K562 (cell line): ENCODE results near the gene RAP1GDS1.

Source experiments
- ATF1 ChIP-seq, 2 experiments: fragments of 450-650 bp in 1 of 2; IDR thresholded peaks; 2 replicates each; pipeline ENCODE4 v1.6.1; 2016; ENCODE audit warnings: missing compliant biosample characterization in 1 of 2, missing genetic modification characterization in 1 of 2
- CTCF ChIP-seq, 3 experiments: IDR thresholded peaks in 2 of 3; conservative IDR thresholded peaks in 1 of 3; 2 replicates each; pipeline ENCODE4 v1.5.1; 2011 to 2012; ENCODE audit warnings: low read length in 3 of 3, mild to moderate bottlenecking in 3 of 3, control low read depth in 2 of 3, improper control_type of control experiment in 1 of 3, inconsistent platforms in 1 of 3, low read depth in 1 of 3, mixed read lengths in 1 of 3, moderate library complexity in 1 of 3; ENCODE audit not compliant: insufficient read depth in 2 of 3
- EP300 ChIP-seq: IDR thresholded peaks from 2 replicates; pipeline ENCODE4 v1.6.1; 2012; ENCODE audit warnings: low read length, improper control_type of control experiment
- ESRRB ChIP-seq: fragments of 250-450 bp; sonication (Bioruptor Pico); IDR thresholded peaks from 2 replicates; pipeline ENCODE4 v1.5.0; 2020; ENCODE audit warnings: mild to moderate bottlenecking, moderate library complexity, borderline replicate concordance
- EZH2 ChIP-seq: IDR thresholded peaks from 2 replicates; pipeline ENCODE4 v1.6.1; 2012; ENCODE audit warnings: low read depth, mild to moderate bottlenecking, inconsistent platforms, low read length, borderline replicate concordance
- HMG20A ChIP-seq: fragments of 450-650 bp; formaldehyde crosslinking; conservative IDR thresholded peaks from 2 replicates; pipeline ENCODE4 v1.4.0; 2020; ENCODE audit warnings: mild to moderate bottlenecking, mixed read lengths
- JUND ChIP-seq, 2 experiments: IDR thresholded peaks; 2 replicates in 1 of 2; 3 replicates in 1 of 2; pipeline ENCODE4 v1.6.1; 2011; ENCODE audit warnings: borderline replicate concordance in 2 of 2, low read depth in 2 of 2, low read length in 2 of 2, improper control_type of control experiment in 1 of 2, missing biosample characterization in 1 of 2, missing genetic modification characterization in 1 of 2, missing genetic modification reagents in 1 of 2
- KLF1 ChIP-seq: fragments of 450-650 bp; IDR thresholded peaks from 2 replicates; pipeline ENCODE4 v1.6.1; 2016; ENCODE audit warnings: missing genetic modification characterization, missing compliant biosample characterization
- NR2C2 ChIP-seq, 2 experiments: fragments of 200-800 bp in 1 of 2; sonication (Bioruptor generic) in 1 of 2; sonication (generic) in 1 of 2; formaldehyde crosslinking in 1 of 2; IDR thresholded peaks; 2 replicates each; pipeline versions ENCODE4 v1.6.1 to v1.8.0; 2016 to 2022; ENCODE audit warnings: mild to moderate bottlenecking in 1 of 2, missing compliant biosample characterization in 1 of 2, missing genetic modification characterization in 1 of 2, missing genetic modification reagents in 1 of 2
- NRF1 ChIP-seq, 2 experiments: fragments of 450-650 bp; IDR thresholded peaks in 1 of 2; conservative IDR thresholded peaks in 1 of 2; 2 replicates each; pipeline ENCODE4 v1.6.1; 2014; ENCODE audit warnings: mild to moderate bottlenecking in 2 of 2
- POLR2A ChIP-seq: fragments of 450-650 bp; conservative IDR thresholded peaks from 2 replicates; pipeline ENCODE4 v1.6.1; 2016
- SREBF2 ChIP-seq: sonication (generic); formaldehyde crosslinking; IDR thresholded peaks from 2 replicates; pipeline ENCODE4 v1.4.0; 2020; ENCODE audit warnings: mild to moderate bottlenecking, missing genetic modification reagents
- ZBTB33 ChIP-seq: sonication (generic); formaldehyde crosslinking; IDR thresholded peaks from 2 replicates; pipeline ENCODE4 v1.8.1; 2023; ENCODE audit warnings: mild to moderate bottlenecking, missing genetic modification reagents

DNA sequence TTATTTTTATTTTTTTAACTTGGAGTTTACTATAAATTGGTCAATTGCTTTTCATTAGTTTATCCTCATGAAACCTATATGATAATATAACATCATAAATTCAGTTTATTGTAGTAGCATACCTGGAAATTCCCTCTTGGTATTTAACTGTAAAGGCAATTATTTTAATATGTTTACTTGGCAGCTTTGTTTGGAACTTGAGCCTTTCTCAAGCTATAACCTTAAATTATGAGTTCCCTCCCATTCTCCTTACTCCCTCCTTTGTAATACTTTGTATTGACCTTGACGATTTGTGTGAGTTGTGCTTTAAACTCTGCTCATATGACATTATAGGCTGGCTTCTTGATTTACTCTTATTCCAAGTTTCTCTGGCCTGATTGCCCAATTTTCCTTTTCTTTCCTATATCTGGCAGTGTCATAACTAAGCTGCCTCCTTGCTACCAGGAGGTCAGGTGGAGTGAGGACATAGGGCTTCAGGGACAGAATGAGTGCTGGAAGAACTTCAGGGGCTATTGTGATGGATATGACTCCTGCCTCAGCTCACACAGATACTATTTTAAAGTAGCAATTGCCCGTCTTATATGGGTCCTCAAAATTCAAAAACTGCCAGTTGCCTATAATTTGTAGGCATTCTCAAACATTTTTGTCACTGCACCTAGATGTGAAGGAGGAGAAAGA is 77.7 kb downstream of the RAP1GDS1 start:
- TF ChIP-seq POLR2A: no peak
- no peak for TF ChIP-seq KLF1 (tag)
- no peak for TF ChIP-seq ESRRB
- TF ChIP-seq EZH2: no peak
- TF ChIP-seq CTCF (IDR thresholded peaks at IDR 0.05 in 2 of 3, conservative IDR thresholded peaks at IDR 0.05 in 1 of 3; ENCODE audit: insufficient read depth in 2 of 3, low read depth in 1 of 3, low read length in 3 of 3): no peak
- TF ChIP-seq NRF1 (conservative IDR thresholded peaks at IDR 0.05 in 1 of 2, IDR thresholded peaks at IDR 0.05 in 1 of 2): no peak
- no peak for TF ChIP-seq NR2C2 (CRISPR knock-in tag; IDR thresholded peaks at IDR 0.05)
- no peak for TF ChIP-seq NR2C2 (tag; IDR thresholded peaks at IDR 0.05)
- no peak for TF ChIP-seq ZBTB33
- TF ChIP-seq SREBF2 (CRISPR knock-in tag): no peak
- no peak for TF ChIP-seq EP300
- no peak for TF ChIP-seq JUND (IDR thresholded peaks at IDR 0.05; ENCODE audit: borderline replicate concordance, low read depth, low read length)
- TF ChIP-seq JUND (tag; IDR thresholded peaks at IDR 0.05; ENCODE audit: borderline replicate concordance, low read depth, low read length): no peak
- no peak for TF ChIP-seq HMG20A (CRISPR knock-in tag)
- TF ChIP-seq ATF1 (CRISPR knock-in tag; IDR thresholded peaks at IDR 0.05): no peak
- no peak for TF ChIP-seq ATF1 (tag; IDR thresholded peaks at IDR 0.05)
